ENCODE measurements around the gene RASGEF1B. TPM values are rescaled to one million over a fixed set of nuclear protein-coding genes. Genes with fewer than 3 reads are reported as not detected.

Gene RASGEF1B
- polyA plus RNA-seq (ENCODE audit: insufficient read length): 5.1 TPM

- DNase-seq: peak; percentile 81
Observed at GRCh38 chr4:81471588-81472280, at the start of gene RASGEF1B. Gene RASGEF1B, minus strand, starts transcription at chr4:81471907. Its CDS starts 12,399 bp downstream, at chr4:81459508.

DNA sequence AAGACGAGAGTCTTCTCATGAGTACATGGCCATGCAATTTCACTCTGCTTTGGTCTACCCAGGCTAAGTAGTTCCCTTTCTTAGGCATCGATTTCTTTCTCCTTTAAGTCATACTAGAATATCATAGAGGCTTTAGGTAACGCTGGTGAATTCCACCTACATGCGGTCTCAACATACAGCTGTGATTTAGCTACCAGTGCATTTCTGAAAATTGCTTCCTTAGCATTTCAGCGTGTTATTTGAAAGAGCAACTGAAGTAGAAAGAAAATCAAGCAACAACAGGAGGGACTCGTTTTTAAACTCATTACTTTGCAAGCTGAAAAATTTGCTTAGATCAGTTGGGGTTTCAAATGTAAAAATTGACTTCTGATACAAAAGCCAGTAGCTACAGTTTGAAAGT is 48.1 kb upstream of the RASGEF1B start:
- no peak for DNase-seq

DNA sequence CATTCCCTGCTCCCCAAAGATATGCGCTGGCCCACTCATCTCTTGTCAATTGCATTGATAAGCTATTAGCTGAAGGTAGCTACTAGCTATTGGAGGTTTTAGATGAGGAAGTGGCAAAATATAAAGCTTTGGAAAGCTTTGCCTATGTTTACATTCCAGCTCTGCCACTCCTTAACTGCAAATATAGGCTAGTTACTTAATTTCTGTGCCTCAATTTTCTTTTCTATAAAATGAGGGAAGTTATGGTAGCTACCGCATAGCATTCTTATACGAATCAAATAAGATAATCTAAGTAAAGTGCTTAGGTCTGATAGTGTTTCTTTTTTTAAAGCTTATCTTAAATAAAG is 47.7 kb upstream of the RASGEF1B start:
- no peak for DNase-seq

GRCh38 chr4:81518762-81519426 is 47.2 kb upstream of the RASGEF1B start:
- DNase-seq: no peak

GRCh38 chr4:81516241-81516640 is 44.5 kb upstream of the RASGEF1B start:
- no peak for DNase-seq

GRCh38 chr4:81512757-81513501 is 41.2 kb upstream of the RASGEF1B start:
- no peak for DNase-seq

DNA sequence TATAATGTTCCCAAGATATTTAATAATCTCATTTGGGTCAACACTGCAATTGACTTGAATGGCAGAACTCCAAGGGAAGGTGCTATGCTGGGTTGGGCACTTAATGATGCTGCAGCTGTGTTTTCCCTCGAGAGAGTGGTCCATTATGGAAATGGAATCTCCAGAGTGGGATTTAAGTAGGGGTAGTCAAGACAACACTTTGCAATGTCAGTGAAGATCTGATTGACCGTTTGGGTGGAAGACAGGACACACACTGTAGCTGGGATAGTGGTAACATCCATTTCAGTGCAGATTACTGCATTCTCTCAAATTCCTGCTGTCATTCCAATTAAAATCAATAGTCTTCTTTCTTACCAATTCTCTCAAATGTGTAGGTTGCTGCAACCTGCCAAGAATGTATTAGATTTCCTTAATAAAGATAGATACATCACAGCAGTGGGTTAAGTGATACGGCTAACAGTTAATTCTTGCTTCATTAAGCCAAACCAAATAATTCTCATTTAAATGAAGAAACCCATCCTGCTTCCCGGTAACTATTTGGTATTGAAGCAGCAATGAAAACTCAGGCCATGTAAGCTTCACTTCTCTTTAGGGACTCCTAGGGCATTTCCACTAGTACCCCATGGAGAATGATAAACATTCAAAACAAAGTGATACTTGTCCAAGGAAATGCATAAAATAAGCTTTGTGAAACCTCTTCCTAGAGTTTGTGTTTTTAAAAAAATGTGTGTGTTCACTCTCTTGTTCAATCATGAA is 40.5 kb upstream of the RASGEF1B start:
- no peak for DNase-seq

GRCh38 chr4:81510643-81511178 is 39.0 kb upstream of the RASGEF1B start:
- no peak for DNase-seq

GRCh38 chr4:81509822-81510221 is 38.1 kb upstream of the RASGEF1B start:
- no peak for DNase-seq

GRCh38 chr4:81509191-81509590 is 37.5 kb upstream of the RASGEF1B start:
- no peak for DNase-seq

- no peak for DNase-seq
Observed at GRCh38 chr4:81508411-81509185, 36.9 kb upstream of the RASGEF1B start.

GRCh38 chr4:81507530-81507929 is 35.8 kb upstream of the RASGEF1B start:
- DNase-seq: no peak

GRCh38 chr4:81506731-81507130 is 35.0 kb upstream of the RASGEF1B start:
- DNase-seq: no peak

DNA sequence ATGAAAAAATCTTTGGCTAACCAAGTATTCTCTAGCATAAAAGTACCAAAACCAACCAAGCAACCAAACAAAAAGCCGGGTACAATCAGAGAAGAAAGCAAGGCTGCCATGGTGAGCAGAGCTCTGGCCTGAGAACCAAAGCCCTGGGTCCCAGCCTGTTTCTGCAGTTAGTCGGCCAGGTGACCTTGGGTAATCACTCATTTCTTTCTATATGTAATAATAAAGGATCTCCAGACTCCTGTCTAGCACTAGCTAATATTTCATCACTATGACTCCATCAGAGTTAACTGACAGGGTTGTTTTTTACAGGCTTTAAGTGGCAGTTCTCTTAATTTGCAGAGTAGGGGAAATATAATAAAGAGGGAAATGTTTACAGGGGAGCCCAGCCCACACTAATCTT is 34.0 kb upstream of the RASGEF1B start:
- DNase-seq: no peak

GRCh38 chr4:81505004-81505598 is 33.4 kb upstream of the RASGEF1B start:
- peak; percentile 42 for DNase-seq

GRCh38 chr4:81504112-81505003 is 32.7 kb upstream of the RASGEF1B start:
- no peak for DNase-seq

GRCh38 chr4:81503586-81503985 is 31.9 kb upstream of the RASGEF1B start:
- DNase-seq: no peak

- DNase-seq: no peak
Observed at GRCh38 chr4:81502564-81502963, 30.9 kb upstream of the RASGEF1B start.

- no peak for DNase-seq
Observed at GRCh38 chr4:81499840-81500239, 28.1 kb upstream of the RASGEF1B start.

DNA sequence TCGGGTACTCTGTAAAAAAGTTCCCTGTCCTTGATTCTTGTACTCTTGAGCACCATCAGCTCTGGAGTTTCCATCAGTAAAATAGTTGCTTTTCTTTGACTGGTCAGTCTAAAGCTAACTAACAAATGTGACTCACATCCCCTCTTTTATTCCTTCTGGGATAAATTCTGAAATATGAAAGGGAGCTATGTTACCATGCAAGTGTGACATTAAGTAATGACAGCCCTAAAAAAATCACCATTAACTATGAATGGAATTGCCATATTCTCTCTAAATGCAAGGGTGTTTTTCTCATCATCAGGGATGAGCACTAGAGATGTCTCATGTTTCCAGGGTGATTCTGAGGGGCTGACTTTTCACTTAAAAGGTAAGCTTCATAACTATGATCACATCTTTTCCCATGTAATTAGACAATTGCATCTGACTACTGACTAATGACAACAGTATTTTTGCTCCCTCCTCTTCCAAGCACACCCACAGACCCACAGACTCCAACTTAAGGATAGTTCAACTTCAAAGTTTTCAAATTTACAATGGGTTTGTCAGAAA is 26.9 kb upstream of the RASGEF1B start:
- no peak for DNase-seq
